ENCODE data around the gene LUZP1. TPM values are rescaled to one million over a fixed set of nuclear protein-coding genes. Genes with fewer than 3 reads are reported as not detected.

The LUZP1 gene
- total and polyA plus RNA-seq, 9 donors = 6.8 to 30.7 (median 23.2) TPM

DNA sequence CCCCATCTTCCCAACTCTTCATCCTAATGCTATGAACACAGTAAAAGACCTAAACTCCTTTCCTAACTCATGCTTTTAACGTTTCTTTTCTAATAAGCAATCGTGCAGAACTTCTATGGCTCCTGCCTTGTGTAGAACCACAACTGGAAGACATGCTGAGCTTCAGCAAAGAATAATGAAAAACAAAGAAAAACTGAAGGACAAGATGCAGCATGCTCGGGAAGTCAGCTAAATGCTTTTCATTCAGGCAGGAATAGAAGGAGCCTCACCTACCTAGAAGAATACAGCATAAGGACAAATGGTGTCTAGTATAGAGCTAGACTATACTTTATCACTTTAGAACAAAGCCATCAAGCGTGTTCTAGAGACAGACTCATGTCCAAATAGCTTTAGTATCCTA lies 45.9 kb downstream of the LUZP1 start:
- TF ChIP-seq, protein P1, sequence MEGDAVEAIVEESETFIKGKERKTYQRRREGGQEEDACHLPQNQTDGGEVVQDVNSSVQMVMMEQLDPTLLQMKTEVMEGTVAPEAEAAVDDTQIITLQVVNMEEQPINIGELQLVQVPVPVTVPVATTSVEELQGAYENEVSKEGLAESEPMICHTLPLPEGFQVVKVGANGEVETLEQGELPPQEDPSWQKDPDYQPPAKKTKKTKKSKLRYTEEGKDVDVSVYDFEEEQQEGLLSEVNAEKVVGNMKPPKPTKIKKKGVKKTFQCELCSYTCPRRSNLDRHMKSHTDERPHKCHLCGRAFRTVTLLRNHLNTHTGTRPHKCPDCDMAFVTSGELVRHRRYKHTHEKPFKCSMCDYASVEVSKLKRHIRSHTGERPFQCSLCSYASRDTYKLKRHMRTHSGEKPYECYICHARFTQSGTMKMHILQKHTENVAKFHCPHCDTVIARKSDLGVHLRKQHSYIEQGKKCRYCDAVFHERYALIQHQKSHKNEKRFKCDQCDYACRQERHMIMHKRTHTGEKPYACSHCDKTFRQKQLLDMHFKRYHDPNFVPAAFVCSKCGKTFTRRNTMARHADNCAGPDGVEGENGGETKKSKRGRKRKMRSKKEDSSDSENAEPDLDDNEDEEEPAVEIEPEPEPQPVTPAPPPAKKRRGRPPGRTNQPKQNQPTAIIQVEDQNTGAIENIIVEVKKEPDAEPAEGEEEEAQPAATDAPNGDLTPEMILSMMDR (IDR thresholded peaks at IDR 0.05) = no peak
- no peak for TF ChIP-seq EP300 (IDR thresholded peaks at IDR 0.05)
- TF ChIP-seq POLR2A (IDR thresholded peaks at IDR 0.05) = no peak
- 30 to 34% (median 30%) methylated on average over 4 of the region's 4 CpGs for WGBS, 3 donors
- Histone ChIP-seq H3K27ac (no peak overlapping the region), H3K4me3 (no peak overlapping the region), H3K4me1 (ENCODE audit: insufficient read depth) (peaks cover 12% of the 10 kb centered on the region), H3K9me3 (no peaks in the 10 kb centered on the region), H3K27me3 (no peaks in the 10 kb centered on the region), H3K36me3 (no peaks in the 10 kb centered on the region)
- DNase-seq = no peak
- intact Hi-C loops (cut with DNase I) = loop anchor here in 1 of 4 donors (5.0 kb wide), 1 partner anchor 45 kb away; the partner anchor contains the start of gene LUZP1

DNA sequence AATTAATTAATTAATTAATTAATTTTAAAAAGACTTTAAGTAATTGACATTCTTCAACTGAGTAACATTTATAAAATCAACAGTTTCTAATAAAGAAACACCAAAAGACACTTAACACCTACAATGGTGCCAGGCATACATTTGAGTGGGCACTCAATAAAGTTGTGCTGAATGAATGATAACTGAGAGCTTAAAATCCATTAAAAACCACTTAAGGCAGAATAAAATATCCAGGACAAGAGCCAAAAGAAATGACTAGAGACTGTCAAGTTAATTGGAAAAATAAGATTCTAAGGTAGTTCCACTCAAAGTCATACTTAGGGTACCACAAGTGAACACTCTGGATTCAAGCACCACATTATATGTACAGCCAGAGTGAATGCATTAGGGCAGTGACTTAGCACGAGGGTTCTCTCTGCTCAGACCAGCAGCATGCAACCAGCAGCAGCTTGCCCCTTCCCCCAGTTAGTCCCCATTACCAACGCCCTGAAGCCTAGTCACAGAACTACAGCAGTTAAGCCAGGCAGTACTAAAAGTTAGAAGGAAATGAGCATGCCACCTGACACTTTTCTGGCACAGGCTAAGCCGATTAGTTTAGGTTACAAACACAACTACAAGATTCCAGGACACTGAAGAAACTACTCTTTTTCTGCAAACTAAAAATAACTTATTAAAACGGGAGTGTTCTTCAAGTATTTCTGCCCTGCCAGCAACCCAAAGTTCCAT lies 46.5 kb downstream of the LUZP1 start:
- TF ChIP-seq POLR2A (IDR thresholded peaks at IDR 0.05) = no peak
- TF ChIP-seq, protein P1 (IDR thresholded peaks at IDR 0.05) = no peak
- no peak for TF ChIP-seq EP300 (IDR thresholded peaks at IDR 0.05)
- H3K27ac ChIP-seq = no peak overlapping the region
- H3K4me1 ChIP-seq (ENCODE audit: insufficient read depth) = peaks cover 12% of the 10 kb centered on the region
- peak in 4 of 5 donors; percentile 47 to 69 (median 51) for DNase-seq
- WGBS, 3 donors = 1 to 4% (median 3%) methylated on average over 4 of the region's 4 CpGs
- no peak overlapping the region for H3K4me3 ChIP-seq
- intact Hi-C loops (cut with DNase I) = loop anchor here in 1 of 4 donors (5.0 kb wide), 1 partner anchor 45 kb away; the partner anchor contains the start of gene LUZP1
- no peaks in the 10 kb centered on the region for H3K9me3 ChIP-seq
- no peaks in the 10 kb centered on the region for H3K36me3 ChIP-seq
- no peaks in the 10 kb centered on the region for H3K27me3 ChIP-seq

DNA sequence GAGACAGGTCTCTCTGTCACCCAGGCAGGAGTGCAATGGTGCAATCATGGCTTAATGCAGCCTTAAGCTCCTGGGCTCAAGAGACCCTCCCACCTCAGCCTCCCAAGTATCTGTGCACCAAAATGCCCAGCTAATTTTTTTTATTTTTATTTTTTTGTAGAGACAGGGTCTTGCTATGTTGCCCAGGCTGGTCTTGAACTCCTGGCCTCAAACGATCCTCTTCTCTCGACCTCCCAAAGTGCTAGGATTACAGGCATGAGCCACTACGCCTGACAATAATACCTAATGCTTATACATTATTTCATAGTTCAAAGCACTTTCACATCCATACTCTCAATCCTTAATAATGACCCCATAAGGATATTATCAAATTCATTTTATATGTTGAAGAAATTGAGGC lies 48.3 kb downstream of the LUZP1 start:
- TF ChIP-seq, protein P1 (IDR thresholded peaks at IDR 0.05) = no peak
- no peak for TF ChIP-seq EP300 (IDR thresholded peaks at IDR 0.05)
- TF ChIP-seq POLR2A (IDR thresholded peaks at IDR 0.05) = no peak
- Histone ChIP-seq H3K9me3 (no peaks in the 10 kb centered on the region), H3K4me3 (no peak overlapping the region), H3K27ac (no peak overlapping the region), H3K36me3 (no peaks in the 10 kb centered on the region), H3K27me3 (no peaks in the 10 kb centered on the region), H3K4me1 (ENCODE audit: insufficient read depth) (peaks cover 9% of the 10 kb centered on the region)
- no peak for DNase-seq
- WGBS, 3 donors = 89 to 93% (median 92%) methylated on average over 3 of the region's 3 CpGs
- intact Hi-C loops (cut with DNase I) = loop anchor here in 1 of 4 donors (5.0 kb wide), 1 partner anchor 47 kb away; the partner anchor contains the start of gene LUZP1

DNA sequence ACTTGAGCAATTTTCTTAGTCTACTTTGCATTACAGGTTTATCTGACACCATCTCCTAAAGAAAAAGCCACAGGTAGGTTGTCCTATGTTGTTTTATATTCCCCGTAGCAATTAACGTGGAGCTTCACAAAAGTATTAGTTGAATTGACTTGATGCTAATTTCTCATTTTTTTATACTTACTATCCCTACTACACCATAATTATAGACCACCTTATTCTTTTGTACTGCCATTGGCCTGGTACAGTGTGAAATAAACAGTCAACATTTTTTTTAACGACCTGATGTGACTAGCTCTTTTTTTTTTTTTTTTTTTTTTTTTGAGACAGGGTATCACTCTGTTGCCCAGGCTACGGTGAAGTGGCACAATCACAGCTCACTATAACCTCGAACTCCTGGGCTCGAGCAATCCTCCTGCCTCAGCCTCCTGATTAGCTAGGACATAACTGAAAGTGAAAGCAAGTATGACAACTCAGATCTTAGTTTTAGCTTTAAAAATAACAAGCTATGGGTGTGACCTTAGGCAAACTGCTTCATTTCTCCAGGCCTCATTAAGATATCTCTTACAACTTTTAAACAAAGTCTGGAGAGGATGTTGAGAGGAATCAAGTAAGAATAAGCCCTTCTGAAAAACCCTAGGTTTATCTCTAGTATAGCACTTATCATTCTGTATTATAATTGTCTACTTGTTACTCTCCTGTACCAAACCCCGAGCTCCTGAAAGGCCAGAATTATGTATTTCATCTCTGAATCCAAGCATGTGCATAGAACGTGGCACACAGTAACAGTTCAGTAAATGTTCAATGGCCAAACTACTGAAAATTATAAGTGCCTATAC lies 49.5 kb downstream of the LUZP1 start:
- Histone ChIP-seq H3K4me1 (ENCODE audit: insufficient read depth) (peaks cover 12% of the 10 kb centered on the region), H3K36me3 (no peaks in the 10 kb centered on the region), H3K27me3 (no peaks in the 10 kb centered on the region), H3K4me3 (no peak overlapping the region), H3K9me3 (no peaks in the 10 kb centered on the region), H3K27ac (peak overlapping the region in 1 of 2 donors; percentile 36)
- TF ChIP-seq, protein P1 (IDR thresholded peaks at IDR 0.05) = no peak
- TF ChIP-seq EP300 (IDR thresholded peaks at IDR 0.05) = no peak
- no peak for TF ChIP-seq POLR2A (IDR thresholded peaks at IDR 0.05)
- intact Hi-C loops (cut with DNase I) = no loop called here
- DNase-seq = no peak
- 54 to 66% (median 59%) methylated on average over 8 of the region's 8 CpGs for WGBS, 3 donors

Data from ovary (tissue), 9 donors.